Measurements from ENCODE around the gene PASK.

The PASK gene

DNA sequence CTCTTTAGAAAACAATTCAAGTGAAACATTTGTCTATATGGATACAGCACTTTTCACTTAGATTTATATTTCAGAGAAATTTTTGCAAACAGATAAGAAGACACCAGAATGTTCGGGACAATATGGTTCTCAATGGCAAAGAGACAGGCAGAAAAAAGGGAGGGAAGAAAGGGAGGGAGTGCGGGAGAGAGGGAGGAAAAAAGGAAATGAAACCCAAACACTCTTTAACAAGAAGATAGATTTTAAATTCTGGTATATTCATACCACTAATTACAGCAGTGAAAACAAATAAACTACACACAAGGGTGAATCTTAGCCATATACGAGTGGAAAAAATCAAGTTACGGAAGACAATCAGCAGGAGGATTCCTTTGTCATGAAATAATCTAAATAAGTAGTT, 3.0 kb downstream of the PASK start:
- TF ChIP-seq ZNF274 (IDR thresholded peaks at IDR 0.05; ENCODE audit: low read depth, low read length), result no peak
- H3K4me3 ChIP-seq (ENCODE audit: low read length), result no peak overlapping the region

GRCh38 chr2:241142593-241142992, 6.7 kb downstream of the PASK start:
- H3K4me3 ChIP-seq (ENCODE audit: low read length), result no peak overlapping the region
- TF ChIP-seq ZNF274 (IDR thresholded peaks at IDR 0.05; ENCODE audit: low read depth, low read length), result no peak

DNA sequence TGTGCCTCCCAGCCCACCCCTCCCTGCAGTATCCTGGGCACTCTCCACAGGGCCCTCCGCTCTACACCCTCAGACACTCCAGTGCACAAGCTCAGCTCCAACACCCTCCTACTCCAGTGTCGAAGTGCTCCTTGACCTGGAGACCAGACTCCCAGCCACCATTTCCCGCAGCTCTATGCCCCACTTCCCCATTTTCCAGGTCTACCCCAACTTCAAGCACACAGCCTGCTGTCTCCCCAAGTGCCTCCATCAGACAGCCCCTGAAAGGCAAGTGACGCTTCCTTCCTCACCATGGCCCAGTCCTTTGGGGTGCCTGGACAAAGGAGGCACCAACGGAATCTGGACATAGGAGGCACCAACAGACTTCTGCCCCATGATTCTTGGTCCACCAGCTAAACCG, 7.2 kb downstream of the PASK start:
- no peak for TF ChIP-seq ZNF274 (IDR thresholded peaks at IDR 0.05; ENCODE audit: low read depth, low read length)
- no peak overlapping the region for H3K4me3 ChIP-seq (ENCODE audit: low read length)

GRCh38 chr2:241141214-241141770, 8.0 kb downstream of the PASK start:
- no peak overlapping the region for H3K4me3 ChIP-seq (ENCODE audit: low read length)
- no peak for TF ChIP-seq ZNF274 (IDR thresholded peaks at IDR 0.05; ENCODE audit: low read depth, low read length)

GRCh38 chr2:241140445-241140840, 8.8 kb downstream of the PASK start:
- H3K4me3 ChIP-seq (ENCODE audit: low read length), result no peak overlapping the region
- TF ChIP-seq ZNF274 (IDR thresholded peaks at IDR 0.05; ENCODE audit: low read depth, low read length), result no peak

GRCh38 chr2:241139531-241140444, 9.5 kb downstream of the PASK start:
- TF ChIP-seq ZNF274 (IDR thresholded peaks at IDR 0.05; ENCODE audit: low read depth, low read length), result no peak
- no peak overlapping the region for H3K4me3 ChIP-seq (ENCODE audit: low read length)

- no peak for TF ChIP-seq ZNF274 (IDR thresholded peaks at IDR 0.05; ENCODE audit: low read depth, low read length)
- no peak overlapping the region for H3K4me3 ChIP-seq (ENCODE audit: low read length)
These were observed 10.8 kb downstream of the PASK start for GRCh38 chr2:241138471-241138870.

GRCh38 chr2:241137276-241138190, 11.7 kb downstream of the PASK start:
- H3K4me3 ChIP-seq (ENCODE audit: low read length), result no peak overlapping the region
- no peak for TF ChIP-seq ZNF274 (IDR thresholded peaks at IDR 0.05; ENCODE audit: low read depth, low read length)

- no peak overlapping the region for H3K4me3 ChIP-seq (ENCODE audit: low read length)
- no peak for TF ChIP-seq ZNF274 (IDR thresholded peaks at IDR 0.05; ENCODE audit: low read depth, low read length)
These were observed 12.5 kb downstream of the PASK start for GRCh38 chr2:241136661-241137260.

GRCh38 chr2:241136191-241136590, 13.1 kb downstream of the PASK start:
- no peak overlapping the region for H3K4me3 ChIP-seq (ENCODE audit: low read length)
- TF ChIP-seq ZNF274 (IDR thresholded peaks at IDR 0.05; ENCODE audit: low read depth, low read length), result no peak

DNA sequence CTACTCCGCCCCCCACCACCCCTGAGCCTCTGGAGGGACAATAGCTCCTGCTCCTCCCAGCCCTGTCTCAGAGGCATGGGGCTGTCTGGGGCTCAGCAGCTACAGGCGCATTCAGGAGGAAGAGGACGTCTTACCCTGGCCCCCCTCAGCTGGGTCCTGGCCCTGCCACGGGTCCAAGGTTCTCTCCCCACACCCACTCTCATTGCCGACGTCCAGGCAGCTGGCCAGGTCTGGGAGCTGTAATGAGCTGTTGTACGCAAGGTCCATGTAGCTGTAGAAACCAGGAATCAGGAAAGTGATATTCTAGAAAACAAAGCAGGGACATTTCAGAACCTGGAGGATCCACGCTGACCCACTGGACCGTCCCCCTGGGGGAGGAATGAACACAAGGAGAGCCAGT, 13.5 kb downstream of the PASK start:
- TF ChIP-seq ZNF274 (IDR thresholded peaks at IDR 0.05; ENCODE audit: low read depth, low read length), result no peak
- no peak overlapping the region for H3K4me3 ChIP-seq (ENCODE audit: low read length)

DNA sequence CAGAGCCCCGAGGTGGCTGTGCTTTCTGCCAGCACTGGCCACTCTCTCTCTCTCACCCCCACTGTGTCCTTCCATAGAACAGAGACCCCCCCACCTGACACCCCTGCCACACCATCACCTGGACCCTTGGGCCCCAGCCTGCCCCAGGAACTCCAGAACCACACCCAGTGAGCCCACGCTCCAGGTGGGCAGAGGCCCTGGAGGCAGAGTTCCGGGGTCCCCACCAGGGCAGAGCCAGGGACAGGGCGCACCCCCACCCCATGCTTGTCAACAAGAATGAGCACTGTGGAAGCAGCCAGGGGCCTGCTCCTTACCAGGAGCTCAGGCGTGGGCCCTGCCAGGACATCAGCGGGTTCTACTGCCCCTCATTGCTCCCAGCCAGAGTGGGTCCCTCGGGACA, 14.6 kb downstream of the PASK start:
- TF ChIP-seq ZNF274 (IDR thresholded peaks at IDR 0.05; ENCODE audit: low read depth, low read length), result no peak

DNA sequence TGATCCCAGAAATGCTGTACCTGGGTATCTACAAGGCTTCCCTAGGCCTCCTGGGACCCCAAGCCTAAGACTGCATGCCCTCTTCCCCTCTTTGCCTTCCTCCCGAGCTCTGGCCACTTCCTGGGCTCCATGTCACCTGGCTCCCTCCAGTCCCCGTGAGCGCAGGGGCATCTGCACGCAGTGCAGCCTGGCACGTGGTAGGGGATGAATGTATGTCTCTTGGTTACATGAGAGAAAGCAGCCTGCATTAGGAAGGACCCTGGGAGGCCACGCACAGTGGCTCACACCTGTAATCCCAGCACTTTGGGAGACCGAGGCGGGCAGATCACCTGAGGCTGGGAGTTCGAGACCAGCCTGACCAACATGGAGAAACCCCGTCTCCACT, 15.8 kb downstream of the PASK start:
- no peak for TF ChIP-seq ZNF274 (IDR thresholded peaks at IDR 0.05; ENCODE audit: low read depth, low read length)
- no peak overlapping the region for H3K4me3 ChIP-seq (ENCODE audit: low read length)

More for the DNA sequence above, 14.6 kb downstream of the PASK start:
- no peak overlapping the region for H3K4me3 ChIP-seq (ENCODE audit: low read length)
